SH-SY5Y (cell line): ENCODE measurements around the gene DNAH17.

ENCODE experiments used
- GATA2 ChIP-seq: IDR thresholded peaks from 2 replicates; pipeline ENCODE4 v1.6.1; 2011; ENCODE audit warnings: mild to moderate bottlenecking, low read depth, low read length
- GATA3 ChIP-seq: IDR thresholded peaks from 2 replicates; pipeline ENCODE4 v1.6.1; 2011; ENCODE audit warnings: low read depth, mild to moderate bottlenecking, low read length, moderate library complexity

GRCh38 chr17:78474614-78475146 lies 102.5 kb downstream of the DNAH17 start:
- TF ChIP-seq GATA3, result no peak
- no peak for TF ChIP-seq GATA2
